ENCODE data around the gene TMCO5A.

TMCO5A gene

DNA sequence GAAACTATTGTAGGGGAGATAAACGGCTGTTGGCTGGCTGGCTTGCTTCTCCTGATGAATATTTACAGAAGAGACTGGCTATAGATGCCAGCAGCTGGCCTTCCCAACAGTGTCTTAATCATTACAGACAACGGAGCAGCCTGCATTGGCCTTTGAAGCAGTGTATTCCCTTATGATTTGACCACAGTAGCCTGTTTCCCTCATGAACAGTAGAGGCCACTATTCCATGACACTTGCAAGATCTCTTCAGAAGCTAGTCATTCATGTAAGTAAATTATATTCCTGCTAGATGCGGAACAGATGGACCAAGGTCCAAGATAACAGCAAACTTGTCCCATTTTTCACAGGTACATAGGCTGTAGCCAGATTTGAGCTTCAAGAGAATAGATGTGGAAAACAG lies 47.3 kb downstream of the TMCO5A start:
- no peaks in the 10 kb centered on the region for H3K9me3 ChIP-seq
- H3K4me3 ChIP-seq, result no peak overlapping the region
- no peaks in the 10 kb centered on the region for H3K36me3 ChIP-seq
- no peaks in the 10 kb centered on the region for H3K4me1 ChIP-seq
- H3K27me3 ChIP-seq, result peaks cover 0 to 4% of the 10 kb centered on the region in 2 donors
- H3K27ac ChIP-seq, result no peak overlapping the region
- TF ChIP-seq, protein P1, sequence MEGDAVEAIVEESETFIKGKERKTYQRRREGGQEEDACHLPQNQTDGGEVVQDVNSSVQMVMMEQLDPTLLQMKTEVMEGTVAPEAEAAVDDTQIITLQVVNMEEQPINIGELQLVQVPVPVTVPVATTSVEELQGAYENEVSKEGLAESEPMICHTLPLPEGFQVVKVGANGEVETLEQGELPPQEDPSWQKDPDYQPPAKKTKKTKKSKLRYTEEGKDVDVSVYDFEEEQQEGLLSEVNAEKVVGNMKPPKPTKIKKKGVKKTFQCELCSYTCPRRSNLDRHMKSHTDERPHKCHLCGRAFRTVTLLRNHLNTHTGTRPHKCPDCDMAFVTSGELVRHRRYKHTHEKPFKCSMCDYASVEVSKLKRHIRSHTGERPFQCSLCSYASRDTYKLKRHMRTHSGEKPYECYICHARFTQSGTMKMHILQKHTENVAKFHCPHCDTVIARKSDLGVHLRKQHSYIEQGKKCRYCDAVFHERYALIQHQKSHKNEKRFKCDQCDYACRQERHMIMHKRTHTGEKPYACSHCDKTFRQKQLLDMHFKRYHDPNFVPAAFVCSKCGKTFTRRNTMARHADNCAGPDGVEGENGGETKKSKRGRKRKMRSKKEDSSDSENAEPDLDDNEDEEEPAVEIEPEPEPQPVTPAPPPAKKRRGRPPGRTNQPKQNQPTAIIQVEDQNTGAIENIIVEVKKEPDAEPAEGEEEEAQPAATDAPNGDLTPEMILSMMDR (IDR thresholded peaks at IDR 0.05), result no peak
- no peak for DNase-seq
- intact Hi-C loops (cut with DNase I; ENCODE audit: low total_unique reads), result no loop called here

DNA sequence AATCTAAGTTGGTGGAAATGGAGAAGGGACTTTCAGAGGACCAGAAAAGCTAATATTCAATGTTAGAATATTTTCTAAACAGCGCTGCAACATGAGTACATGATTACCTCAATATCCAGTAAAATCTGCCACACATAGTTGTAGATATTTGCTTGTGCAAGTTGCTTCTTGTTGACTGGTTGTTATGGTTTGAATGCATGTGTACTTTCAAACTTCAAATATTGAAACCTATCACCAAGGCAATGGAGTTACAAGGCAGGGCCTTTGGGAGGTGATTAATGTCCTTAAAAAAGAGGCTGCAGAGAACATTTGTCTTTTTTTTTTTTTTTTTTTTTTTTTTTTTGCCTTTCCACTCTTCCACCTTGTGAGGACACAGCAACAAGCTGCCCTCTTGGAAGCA lies 49.9 kb downstream of the TMCO5A start:
- Histone ChIP-seq H3K4me3 (no peak overlapping the region), H3K36me3 (no peaks in the 10 kb centered on the region), H3K9me3 (peaks cover 0 to 6% (median 0%) of the 10 kb centered on the region in 3 donors), H3K4me1 (no peaks in the 10 kb centered on the region), H3K27ac (no peak overlapping the region), H3K27me3 (no peaks in the 10 kb centered on the region)
- DNase-seq, result no peak
- intact Hi-C loops (cut with DNase I; ENCODE audit: low total_unique reads), result no loop called here
- TF ChIP-seq, protein P1 (IDR thresholded peaks at IDR 0.05), result no peak

DNA sequence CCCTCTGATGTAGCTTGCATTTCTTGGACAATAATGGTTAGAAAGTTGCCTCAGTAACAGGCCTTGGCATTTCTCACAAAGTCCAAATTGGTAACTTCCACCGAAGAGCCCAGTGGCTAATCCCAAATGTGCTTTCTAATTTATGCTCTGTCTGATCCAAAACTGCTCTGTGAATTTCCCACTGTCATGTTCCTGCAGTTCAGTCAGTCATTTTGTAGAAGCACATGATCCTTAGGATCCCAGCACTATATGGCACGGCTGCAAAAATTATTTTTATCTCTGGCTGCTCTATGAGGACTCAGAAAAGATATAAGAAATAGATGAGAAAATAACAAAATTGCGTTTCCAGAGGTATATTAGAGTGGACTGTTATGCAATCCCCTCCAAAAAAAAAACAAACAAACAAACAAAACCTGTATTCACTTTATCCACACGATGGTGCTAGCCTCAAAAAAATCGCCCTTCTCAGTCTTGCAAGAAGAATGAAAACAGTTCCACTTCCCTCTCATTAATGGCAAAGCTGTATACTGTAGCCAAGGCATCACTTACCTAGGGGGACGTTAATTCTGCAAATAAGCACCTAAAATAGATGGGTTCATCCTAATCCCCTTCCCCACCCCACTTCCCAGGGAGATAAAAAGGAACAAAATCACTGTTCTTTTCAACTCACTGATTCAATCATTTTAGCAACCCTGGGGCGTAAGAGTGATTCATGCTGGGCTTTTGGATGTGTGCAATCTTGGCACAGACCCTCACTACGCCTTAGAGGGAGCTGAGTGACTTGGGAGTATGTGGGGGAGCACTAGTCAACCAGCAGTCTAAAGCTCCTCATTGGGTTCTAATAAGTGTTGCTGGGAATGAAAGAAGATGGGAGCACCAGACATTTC lies 61.3 kb downstream of the TMCO5A start:
- Histone ChIP-seq H3K36me3 (no peaks in the 10 kb centered on the region), H3K4me1 (peaks cover 0 to 4% (median 0%) of the 10 kb centered on the region in 4 donors), H3K4me3 (no peak overlapping the region), H3K27me3 (no peaks in the 10 kb centered on the region), H3K27ac (no peak overlapping the region), H3K9me3 (no peaks in the 10 kb centered on the region)
- DNase-seq, result no peak
- intact Hi-C loops (cut with DNase I; ENCODE audit: low total_unique reads), result loop anchor here (5.0 to 10.0 kb wide), 2 partner anchors 357 to 419 kb away; no protein-coding TSS in a partner anchor
- TF ChIP-seq, protein P1 (IDR thresholded peaks at IDR 0.05), result peak; percentile 59 to 70

Data from tibial artery (tissue), 4 donors.